GM23338 (cell line): ENCODE results near the gene EGFR. TPM values are rescaled to one million over a fixed set of nuclear protein-coding genes. Genes with fewer than 3 reads are reported as not detected.

ENCODE experiments used
- ATAC-seq: fragments of 200-7000 bp; cut with Tn5 transposase; 3 replicates; pipeline ENCODE4 v1.9.1; 2020
- DNase-seq: peaks from one replicate; pipeline ENCODE4 v3.0.0-alpha.2; 2015; ENCODE audit warnings: low spot score
- H2AFZ ChIP-seq: fragments of 200-600 bp; sonication (generic); 2 replicates; pipeline ENCODE4 v1.8.0; 2016; ENCODE audit warnings: antibody characterized with exemption, mild to moderate bottlenecking, moderate library complexity
- H3F3A ChIP-seq: fragments of 200-600 bp; sonication (generic); replicated peaks from 2 replicates; pipeline ENCODE4 v1.8.0; 2017; ENCODE audit warnings: antibody characterized with exemption, mixed run types, low read depth
- H3K27ac ChIP-seq: fragments of 200-600 bp; sonication (generic); 2 replicates; pipeline ENCODE4 v1.6.1; 2016; ENCODE audit warnings: low read depth
- H3K27me3 ChIP-seq: fragments of 200-600 bp; sonication (generic); 2 replicates; pipeline ENCODE4 v1.8.0; 2016; ENCODE audit warnings: mild to moderate bottlenecking, mixed run types, moderate library complexity; ENCODE audit not compliant: insufficient read depth
- H3K36me3 ChIP-seq: fragments of 200-600 bp; sonication (generic); 2 replicates; pipeline ENCODE4 v1.8.0; 2016; ENCODE audit warnings: mild to moderate bottlenecking; ENCODE audit not compliant: insufficient read depth
- H3K4me1 ChIP-seq: fragments of 200-600 bp; sonication (generic); 2 replicates; pipeline ENCODE4 v1.8.0; 2016; ENCODE audit warnings: mild to moderate bottlenecking, moderate library complexity; ENCODE audit not compliant: insufficient read depth
- H3K4me2 ChIP-seq: fragments of 200-600 bp; sonication (generic); 2 replicates; pipeline ENCODE4 v1.7.1; 2017; ENCODE audit warnings: mixed run types
- H3K4me3 ChIP-seq: fragments of 200-600 bp; sonication (generic); 2 replicates; pipeline ENCODE4 v1.6.1; 2016; ENCODE audit warnings: mixed run types
- H3K79me2 ChIP-seq: fragments of 200-600 bp; sonication (generic); replicated peaks from 2 replicates; pipeline ENCODE4 v1.8.0; 2017; ENCODE audit warnings: mild to moderate bottlenecking; ENCODE audit not compliant: insufficient read depth
- H3K9me2 ChIP-seq: fragments of 200-600 bp; sonication (generic); 2 replicates; pipeline ENCODE4 v1.8.0; 2017; ENCODE audit not compliant: insufficient read depth
- H4K20me1 ChIP-seq: fragments of 200-600 bp; sonication (generic); replicated peaks from 2 replicates; pipeline ENCODE4 v1.8.0; 2017; ENCODE audit warnings: mild to moderate bottlenecking; ENCODE audit not compliant: insufficient read depth
- H3K27ac Mint-ChIP-seq: 2 replicates; pipeline ENCODE4 v1.8.0; 2020; ENCODE audit warnings: inconsistent platforms, mild to moderate bottlenecking, moderate library complexity, mixed read lengths
- H3K27me3 Mint-ChIP-seq: 3 replicates; pipeline ENCODE4 v1.8.0; 2022; ENCODE audit warnings: low read depth, mild to moderate bottlenecking, moderate library complexity, mixed read lengths, inconsistent platforms; ENCODE audit not compliant: insufficient read depth, poor library complexity
- H3K36me3 Mint-ChIP-seq: 3 replicates; pipeline ENCODE4 v1.8.0; 2021; ENCODE audit warnings: low read depth, mild to moderate bottlenecking, inconsistent platforms, moderate library complexity, mixed read lengths
- H3K4me1 Mint-ChIP-seq: 3 replicates; pipeline ENCODE4 v1.8.0; 2020; ENCODE audit warnings: mild to moderate bottlenecking, inconsistent platforms, mixed read lengths
- H3K4me3 Mint-ChIP-seq: 3 replicates; pipeline ENCODE4 v1.8.0; 2021; ENCODE audit warnings: moderate library complexity, mild to moderate bottlenecking, inconsistent platforms, mixed read lengths
- H3K9me3 Mint-ChIP-seq: 3 replicates; pipeline ENCODE4 v1.8.0; 2020; ENCODE audit warnings: moderate library complexity, mild to moderate bottlenecking, inconsistent platforms, mixed read lengths
- EZH2phosphoT487 ChIP-seq: fragments of 200-600 bp; sonication (generic); IDR thresholded peaks from one replicate; pipeline ENCODE4 v1.8.1; 2018; ENCODE audit warnings: antibody characterized with exemption; ENCODE audit not compliant: unreplicated experiment
- POLR2AphosphoS5 ChIP-seq: IDR thresholded peaks from 2 replicates; pipeline ENCODE4 v1.6.1; 2016; ENCODE audit warnings: antibody characterized with exemption, low read depth
- REST ChIP-seq: IDR thresholded peaks from one replicate; pipeline ENCODE4 v1.6.1; 2018; ENCODE audit warnings: antibody characterized with exemption; ENCODE audit not compliant: unreplicated experiment
- ZNF331 ChIP-seq: fragments of 250-450 bp; sonication (Bioruptor Pico); IDR thresholded peaks from 2 replicates; pipeline ENCODE4 v1.5.0; 2020; ENCODE audit warnings: low read depth, mild to moderate bottlenecking, moderate library complexity
- ZNF462 ChIP-seq: fragments of 250-450 bp; sonication (Bioruptor Pico); IDR thresholded peaks from 2 replicates; pipeline ENCODE4 v1.5.0; 2020; ENCODE audit warnings: mild to moderate bottlenecking, moderate library complexity
- polyA plus RNA-seq: library from polyadenylated mRNA; unstranded; fragments of >200 nt; fragmentation: Nextera tagmentation; extraction: Ambion mirVana; gene quantifications from 2 replicates; pipeline ENCODE4 v1.2.1, GENCODE V29; 2016
- total RNA-seq: library from RNA; depleted of rRNA; stranded (reverse); fragments of >200 nt; shearing (Covaris generic); gene quantifications from 2 replicates; pipeline ENCODE4 v1.2.3, GENCODE V29; 2014

EGFR gene
- total and polyA plus RNA-seq, 2 experiments from 2014 or later: 1.5 to 4.5 TPM

- no peak for TF ChIP-seq ZNF462 (CRISPR knock-in tag)
Measured at GRCh38 chr7:55180963-55181542, 162.2 kb downstream of the EGFR start (continued).

GRCh38 chr7:55181762-55182161 is 162.9 kb downstream of the EGFR start:
- Histone ChIP-seq H3K4me3 (no peak overlapping the region), H3F3A (no peaks in the 10 kb centered on the region), H3K9me2 (no peaks in the 10 kb centered on the region), H3K4me2 (no peak overlapping the region), H3K27ac (no peak overlapping the region), H3K4me1 (no peaks in the 10 kb centered on the region), H3K27me3 (no peaks in the 10 kb centered on the region), H2AFZ (no peak overlapping the region), H3K79me2 (no peaks in the 10 kb centered on the region), H3K36me3 (no peaks in the 10 kb centered on the region), H4K20me1 (no peaks in the 10 kb centered on the region)
- Mint-ChIP-seq H3K4me1 (peaks cover 8% of the 10 kb centered on the region; the same call in 2 of the 3 replicates), H3K4me3 (no peak overlapping the region), H3K27me3 (peaks cover 2% of the 10 kb centered on the region), H3K27ac (no peak overlapping the region; the same call in 1 of the 2 replicates), H3K36me3 (no peaks in the 10 kb centered on the region; the same call in 2 of the 3 replicates), H3K9me3 (no peaks in the 10 kb centered on the region)
- DNase-seq (no peak), ATAC-seq (no peak)
- TF ChIP-seq ZNF462 (CRISPR knock-in tag) (no peak), EZH2phosphoT487 (no peak), REST (no peak), POLR2AphosphoS5 (no peak), ZNF331 (no peak)
